Retinal pigment epithelial cell (primary cell): ENCODE data around the gene PHLDA2.
"Not testable (repeated sequence)": the region's sequence is repeated elsewhere in the genome, so short reads cannot be mapped to it uniquely, and the experiment has no call there.

Experiments used
- DNase-seq: peaks from one replicate; pipeline ENCODE4 v3.0.0-alpha.2; 2010; ENCODE audit warnings: low read depth
- H3K4me3 ChIP-seq: 2 replicates; pipeline ENCODE4 v1.5.1; 2011; ENCODE audit warnings: mild to moderate bottlenecking, low read length, control low read depth, moderate library complexity
- TF ChIP-seq, protein P1 (sequence below): conservative IDR thresholded peaks from 2 replicates; pipeline ENCODE4 v1.5.1; 2011; ENCODE audit warnings: low read depth, low read length, control low read depth, inconsistent platforms

Gene PHLDA2

DNA sequence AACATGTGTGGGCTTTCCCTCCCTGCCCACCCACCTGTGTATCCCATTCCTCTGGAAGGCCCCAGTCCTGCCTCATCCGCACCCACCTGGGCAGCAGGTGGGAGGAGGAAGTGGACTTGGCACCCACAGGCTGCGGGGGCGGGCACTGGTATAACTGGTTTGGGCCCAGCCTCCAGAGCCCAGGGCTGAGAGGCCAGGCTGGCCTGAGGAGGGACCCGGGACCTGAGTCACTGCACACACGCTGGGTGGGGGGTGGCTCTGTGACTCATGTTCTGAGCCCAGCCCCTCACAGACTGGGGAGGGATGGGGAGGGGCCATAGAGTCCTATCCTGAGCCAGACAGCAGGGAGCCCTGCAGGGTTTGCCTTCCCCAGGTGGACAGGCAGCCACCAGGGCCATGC lies 16.7 kb downstream of the PHLDA2 start:
- DNase-seq = no peak
- TF ChIP-seq, protein P1, sequence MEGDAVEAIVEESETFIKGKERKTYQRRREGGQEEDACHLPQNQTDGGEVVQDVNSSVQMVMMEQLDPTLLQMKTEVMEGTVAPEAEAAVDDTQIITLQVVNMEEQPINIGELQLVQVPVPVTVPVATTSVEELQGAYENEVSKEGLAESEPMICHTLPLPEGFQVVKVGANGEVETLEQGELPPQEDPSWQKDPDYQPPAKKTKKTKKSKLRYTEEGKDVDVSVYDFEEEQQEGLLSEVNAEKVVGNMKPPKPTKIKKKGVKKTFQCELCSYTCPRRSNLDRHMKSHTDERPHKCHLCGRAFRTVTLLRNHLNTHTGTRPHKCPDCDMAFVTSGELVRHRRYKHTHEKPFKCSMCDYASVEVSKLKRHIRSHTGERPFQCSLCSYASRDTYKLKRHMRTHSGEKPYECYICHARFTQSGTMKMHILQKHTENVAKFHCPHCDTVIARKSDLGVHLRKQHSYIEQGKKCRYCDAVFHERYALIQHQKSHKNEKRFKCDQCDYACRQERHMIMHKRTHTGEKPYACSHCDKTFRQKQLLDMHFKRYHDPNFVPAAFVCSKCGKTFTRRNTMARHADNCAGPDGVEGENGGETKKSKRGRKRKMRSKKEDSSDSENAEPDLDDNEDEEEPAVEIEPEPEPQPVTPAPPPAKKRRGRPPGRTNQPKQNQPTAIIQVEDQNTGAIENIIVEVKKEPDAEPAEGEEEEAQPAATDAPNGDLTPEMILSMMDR = no peak
- no peak overlapping the region for H3K4me3 ChIP-seq

- TF ChIP-seq, protein P1 = no peak
- H3K4me3 ChIP-seq = no peak overlapping the region
- no peak for DNase-seq
Measured at GRCh38 chr11:2911785-2912391, 17.3 kb downstream of the PHLDA2 start.

DNA sequence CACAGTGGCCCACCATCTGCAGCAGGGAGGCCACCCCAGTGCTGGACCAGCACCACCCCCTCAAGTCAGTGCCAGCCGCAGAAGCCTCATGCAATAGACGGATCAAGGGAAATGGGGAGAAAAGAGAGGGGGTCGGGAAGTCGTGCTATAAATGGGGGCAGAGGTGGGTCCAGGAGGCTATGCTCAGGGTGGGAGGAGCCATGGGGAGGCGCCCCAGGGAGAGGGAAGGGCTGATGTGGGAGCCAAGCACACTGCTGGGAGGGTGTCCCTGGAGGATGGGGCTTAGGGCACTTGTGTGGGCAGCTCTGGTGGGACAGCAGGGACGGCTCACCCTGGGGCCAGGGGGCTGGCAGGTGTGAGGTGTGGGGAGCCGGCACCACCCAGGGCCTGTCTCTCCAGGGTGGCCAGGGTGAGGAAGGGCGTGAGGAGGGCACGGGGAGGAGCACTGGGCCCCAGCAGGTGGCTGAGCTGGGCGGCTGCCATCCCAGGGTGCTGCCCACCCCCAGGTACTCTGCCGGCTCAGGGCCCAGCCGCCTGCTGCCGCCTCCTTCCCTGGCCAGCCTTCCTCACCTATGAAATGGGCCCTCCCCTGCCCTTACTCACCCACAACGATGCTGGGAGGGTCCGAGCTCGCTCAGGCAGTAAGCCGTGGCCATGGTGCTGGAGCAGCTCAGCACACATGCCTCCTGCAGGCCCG lies 18.0 kb downstream of the PHLDA2 start:
- H3K4me3 ChIP-seq = no peak overlapping the region
- TF ChIP-seq, protein P1 = no peak
- no peak for DNase-seq

- TF ChIP-seq, protein P1 = no peak
- H3K4me3 ChIP-seq = no peak overlapping the region
- no peak for DNase-seq
Measured at GRCh38 chr11:2910401-2910955, 18.7 kb downstream of the PHLDA2 start.

GRCh38 chr11:2909133-2909902 lies 19.9 kb downstream of the PHLDA2 start:
- DNase-seq = no peak
- TF ChIP-seq, protein P1 = no peak

DNA sequence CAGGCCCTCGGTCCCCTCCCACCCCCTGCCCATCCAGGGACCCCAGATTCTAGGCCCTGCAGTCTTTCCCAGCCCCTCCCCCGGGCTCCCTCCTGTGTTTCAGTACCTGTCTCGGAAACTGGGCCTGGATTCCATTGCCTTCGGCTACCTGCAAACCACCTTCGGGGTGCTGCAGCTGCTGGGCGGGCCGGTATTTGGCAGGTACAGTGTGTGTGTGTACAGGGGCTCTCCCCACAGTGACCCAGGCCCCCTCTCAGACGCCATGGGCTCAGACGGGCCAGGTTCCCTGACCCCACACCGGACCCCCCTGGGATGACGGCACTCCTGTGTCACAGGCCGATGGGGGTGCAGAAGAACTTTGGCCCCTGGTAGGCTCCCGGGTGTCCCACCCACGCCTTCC lies 21.1 kb downstream of the PHLDA2 start:
- TF ChIP-seq, protein P1 = no peak
- DNase-seq = no peak
- no peak overlapping the region for H3K4me3 ChIP-seq

More at GRCh38 chr11:2909133-2909902, 19.9 kb downstream of the PHLDA2 start:
- no peak overlapping the region for H3K4me3 ChIP-seq

- DNase-seq, H3K4me3 ChIP-seq: not testable (repeated sequence)
Measured at GRCh38 chr11:2905299-2905698, 23.9 kb downstream of the PHLDA2 start.
